NCI-H1694 (cell line): ENCODE data around the gene PLOD2.
"Not testable (repeated sequence)": the region's sequence is repeated elsewhere in the genome, so short reads cannot be mapped to it uniquely, and the experiment has no call there.

Source experiments
- DNase-seq: peaks from one replicate; lab custom pipeline; 2025; lab: John Stamatoyannopoulos, UW

PLOD2 gene

DNA sequence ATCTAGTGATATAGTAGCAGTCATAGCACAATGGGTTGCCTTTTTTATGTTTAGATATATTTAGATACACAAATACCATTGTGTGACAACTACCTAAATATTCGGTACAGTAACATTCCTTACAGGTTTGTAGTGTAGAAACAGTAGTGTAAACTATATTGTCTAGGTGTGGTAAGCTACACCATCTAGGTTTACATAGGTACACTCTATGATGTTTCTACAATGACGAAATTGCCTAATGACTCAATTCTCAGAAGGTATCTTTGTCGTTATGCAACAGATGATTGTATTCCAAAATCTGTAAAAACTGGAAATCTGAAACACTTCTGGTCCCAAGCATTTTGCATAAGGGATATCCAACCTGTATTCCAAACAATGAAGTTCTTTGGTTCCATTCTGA lies 24.3 kb downstream of the PLOD2 start:
- DNase-seq: no peak

DNA sequence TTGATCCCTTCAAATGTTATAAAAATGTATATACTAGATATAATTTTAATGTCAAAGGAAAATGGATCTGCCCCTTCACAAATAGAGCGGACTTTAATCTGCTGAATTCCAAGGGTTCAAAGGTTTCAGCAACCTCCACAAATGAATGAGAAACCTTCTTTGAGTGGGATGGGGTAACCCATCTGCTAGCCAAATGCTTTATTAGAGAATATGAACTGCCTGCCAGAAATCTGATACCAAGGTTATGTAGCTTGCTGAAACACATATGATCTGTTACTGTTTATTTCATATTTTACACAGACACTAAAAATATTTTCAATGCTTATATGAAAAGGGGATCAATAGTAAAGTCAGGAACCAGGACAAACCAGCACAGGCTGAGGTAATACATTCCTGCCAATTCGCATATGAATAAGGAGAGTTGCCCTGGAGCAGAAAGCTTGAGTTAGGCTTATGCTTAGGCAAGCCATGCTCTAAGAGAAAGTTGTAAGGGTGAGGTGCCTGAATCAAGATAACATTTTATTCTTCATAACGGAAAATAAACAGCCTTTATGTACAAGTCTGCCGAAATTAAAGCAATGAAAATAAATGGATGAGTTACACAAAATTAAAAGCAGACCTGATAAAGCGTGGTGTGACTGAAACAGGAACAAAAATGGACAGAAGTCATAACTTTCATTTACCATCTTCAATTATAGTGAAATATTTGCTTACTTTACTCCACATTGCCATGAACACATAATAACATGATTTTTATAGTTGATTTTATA lies 26.5 kb downstream of the PLOD2 start:
- no peak for DNase-seq

DNA sequence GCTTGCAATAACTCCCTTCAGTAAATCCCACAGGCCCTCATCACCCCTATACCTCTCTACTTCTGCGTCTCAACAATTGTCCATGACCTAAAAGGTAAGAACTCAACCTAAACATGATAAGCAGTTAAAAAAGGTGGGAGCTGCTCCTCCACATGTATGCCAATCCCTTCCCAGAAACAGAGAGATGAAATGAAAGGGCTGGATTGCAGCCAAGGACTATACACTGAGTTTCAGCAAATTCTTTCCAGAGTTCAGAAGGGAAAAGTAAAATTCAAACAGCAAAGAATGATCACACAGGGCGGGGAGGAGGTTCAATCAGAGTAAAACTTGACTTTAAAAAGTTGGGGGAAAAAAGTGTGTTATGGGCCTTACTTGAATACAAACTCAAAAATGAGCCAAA lies 27.5 kb downstream of the PLOD2 start:
- DNase-seq: no peak

DNA sequence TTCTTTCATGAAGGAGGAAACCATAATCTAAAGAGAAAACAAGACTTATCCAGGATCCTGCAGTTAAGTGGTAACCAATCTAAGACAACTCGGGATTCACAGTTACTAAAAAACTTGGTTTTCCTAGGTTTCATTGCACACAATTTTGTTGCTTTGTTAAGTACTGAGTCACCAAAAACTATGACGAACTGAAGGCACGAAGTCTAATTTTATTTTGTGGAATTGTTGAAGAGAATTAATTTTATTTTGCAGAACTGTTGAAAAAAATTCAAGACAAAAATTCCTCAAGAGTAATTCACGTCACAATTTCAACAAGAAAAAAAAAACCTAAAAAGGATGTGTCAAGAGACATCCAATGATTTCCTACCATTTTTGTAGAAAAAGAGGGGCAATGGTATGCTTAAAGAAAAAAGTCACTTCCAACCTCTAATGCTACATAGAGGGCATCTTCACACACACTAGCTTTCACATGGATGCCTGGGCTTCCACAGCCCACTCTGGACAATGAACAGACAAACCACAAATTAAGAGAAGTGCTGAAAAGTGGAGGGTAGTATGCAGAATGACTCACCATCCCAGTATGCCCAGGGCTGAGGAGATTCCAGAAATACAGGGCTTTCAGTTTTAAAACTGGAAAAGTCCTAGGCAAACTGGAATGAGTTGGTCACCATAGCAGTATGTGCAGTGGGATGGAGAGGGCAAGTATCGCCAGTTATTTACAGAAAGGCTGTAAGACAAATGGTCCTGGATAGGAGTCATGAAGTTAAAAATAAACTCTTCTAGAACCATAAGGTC lies 29.2 kb downstream of the PLOD2 start:
- no peak for DNase-seq

DNA sequence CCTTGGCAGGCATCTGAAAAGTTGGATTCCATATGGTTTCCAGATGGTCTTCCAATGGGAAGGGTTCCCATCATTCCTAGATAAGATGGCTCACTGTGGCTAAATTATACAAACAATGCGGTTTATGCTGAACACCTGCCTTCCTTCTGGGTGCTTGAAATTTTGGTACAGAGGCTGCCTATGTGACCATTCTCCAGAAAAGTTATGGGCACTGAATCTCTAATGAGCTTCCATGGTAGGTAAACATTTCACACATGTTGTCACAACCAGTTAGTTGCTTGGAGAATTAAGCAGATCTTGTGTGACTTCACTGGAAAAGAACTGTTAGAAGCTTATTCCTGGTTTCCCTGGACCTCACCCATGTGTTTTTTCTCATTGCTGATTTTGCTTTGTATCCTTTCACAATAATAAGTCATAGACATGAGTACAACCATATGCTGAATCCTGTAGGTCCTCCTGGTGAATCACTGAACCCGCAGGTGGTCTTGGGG lies 30.1 kb downstream of the PLOD2 start:
- DNase-seq: no peak

DNA sequence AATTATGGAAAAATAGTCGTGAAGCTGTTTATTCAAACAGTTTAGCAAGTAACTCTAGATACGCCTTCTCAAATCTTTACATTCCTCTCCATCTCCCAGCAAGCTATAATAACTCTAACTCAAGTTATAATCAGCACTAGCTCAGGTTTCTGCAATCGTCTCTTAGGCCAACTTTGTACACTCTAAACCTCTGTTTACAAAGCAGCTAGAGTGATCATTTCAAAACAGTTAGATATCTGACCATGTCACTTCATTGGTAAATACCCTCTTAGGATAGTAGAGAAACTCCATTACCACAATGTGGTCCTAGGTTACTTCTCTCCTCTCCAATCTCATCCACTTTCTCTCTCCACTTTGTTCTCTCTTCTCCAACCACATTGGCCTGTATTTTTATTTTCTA lies 31.2 kb downstream of the PLOD2 start:
- DNase-seq: no peak

DNA sequence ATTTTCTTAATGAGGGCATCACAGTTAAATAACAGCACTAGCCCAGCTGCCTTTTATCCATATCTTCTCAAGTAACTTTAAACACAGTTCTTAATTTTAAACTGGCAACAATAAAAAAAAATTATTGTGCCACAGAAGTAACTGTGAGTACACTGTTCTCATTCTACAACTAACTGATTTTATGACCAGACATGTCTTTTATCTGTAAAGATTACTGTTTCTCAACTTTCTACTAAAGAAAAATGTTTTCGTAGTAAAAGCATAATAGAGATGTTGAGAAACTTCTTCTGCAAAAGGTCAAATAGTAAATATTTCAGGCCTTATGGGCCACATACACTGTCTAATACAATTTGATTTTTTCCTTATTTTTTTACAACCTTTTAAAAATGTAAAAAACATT lies 32.0 kb downstream of the PLOD2 start:
- no peak for DNase-seq

DNA sequence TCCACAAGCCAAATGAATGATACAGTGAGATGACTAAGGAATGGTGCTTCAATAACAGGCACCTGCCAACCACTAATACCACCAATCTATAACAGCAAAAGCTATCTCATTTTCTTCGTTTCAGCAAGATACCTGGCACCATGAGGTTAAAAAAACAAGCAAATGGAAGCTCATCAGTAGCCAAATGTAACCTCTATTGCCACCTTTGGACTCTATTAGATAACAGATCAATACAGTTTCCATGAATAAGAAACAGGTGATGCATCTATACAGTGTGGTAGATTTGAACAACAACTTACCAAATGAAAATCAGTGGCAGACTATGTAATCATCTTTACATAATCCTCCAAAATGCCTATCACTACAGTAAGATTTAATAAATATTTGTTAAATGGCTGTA lies 32.8 kb downstream of the PLOD2 start:
- DNase-seq: no peak

DNA sequence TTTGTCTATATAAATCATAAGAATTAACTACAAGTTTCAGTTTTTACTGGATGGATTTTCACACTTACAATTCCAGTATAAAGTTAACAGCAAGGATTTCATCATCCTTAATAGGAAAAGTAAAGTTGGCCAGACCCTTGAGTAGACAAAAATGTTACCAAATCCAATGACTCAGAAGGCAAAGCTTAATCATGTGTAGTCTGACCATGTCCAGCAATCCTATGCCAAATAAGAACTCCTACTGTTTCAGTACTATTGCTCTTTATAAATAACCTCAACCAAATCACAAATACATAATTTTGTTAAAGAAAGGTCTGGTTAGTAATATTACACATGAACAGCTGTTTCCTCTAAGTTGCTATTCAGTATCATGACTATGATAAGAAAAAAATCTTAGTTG lies 35.0 kb downstream of the PLOD2 start:
- no peak for DNase-seq

DNA sequence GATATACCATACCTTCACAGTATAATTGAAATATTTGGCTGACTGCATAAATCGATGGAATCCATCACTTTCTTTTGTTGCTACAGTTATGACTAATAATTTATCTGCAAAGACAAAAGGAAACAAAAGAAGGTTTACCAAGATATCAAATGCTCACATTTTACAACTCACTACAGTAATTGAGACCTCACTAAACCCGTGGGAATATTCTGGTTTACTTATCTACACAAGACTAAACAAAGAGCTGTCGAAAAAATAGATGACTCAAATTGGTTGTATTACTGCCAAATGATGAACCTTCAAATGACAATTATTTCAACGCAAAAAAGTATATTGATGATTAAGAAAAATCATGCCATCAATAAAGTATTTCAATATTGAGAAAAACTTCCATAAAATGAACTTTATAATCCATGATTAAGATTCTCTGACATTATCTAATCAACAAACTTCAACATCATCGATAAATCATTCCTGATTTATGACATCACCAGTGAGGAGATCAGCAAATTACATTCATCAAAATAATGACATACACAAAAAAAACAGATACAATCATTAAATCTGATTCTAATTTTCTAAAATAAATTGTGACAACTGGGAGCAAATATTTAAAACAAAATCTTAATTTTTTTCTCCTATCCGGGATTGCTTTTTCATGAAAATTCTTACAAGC lies 36.7 kb downstream of the PLOD2 start:
- no peak for DNase-seq

DNA sequence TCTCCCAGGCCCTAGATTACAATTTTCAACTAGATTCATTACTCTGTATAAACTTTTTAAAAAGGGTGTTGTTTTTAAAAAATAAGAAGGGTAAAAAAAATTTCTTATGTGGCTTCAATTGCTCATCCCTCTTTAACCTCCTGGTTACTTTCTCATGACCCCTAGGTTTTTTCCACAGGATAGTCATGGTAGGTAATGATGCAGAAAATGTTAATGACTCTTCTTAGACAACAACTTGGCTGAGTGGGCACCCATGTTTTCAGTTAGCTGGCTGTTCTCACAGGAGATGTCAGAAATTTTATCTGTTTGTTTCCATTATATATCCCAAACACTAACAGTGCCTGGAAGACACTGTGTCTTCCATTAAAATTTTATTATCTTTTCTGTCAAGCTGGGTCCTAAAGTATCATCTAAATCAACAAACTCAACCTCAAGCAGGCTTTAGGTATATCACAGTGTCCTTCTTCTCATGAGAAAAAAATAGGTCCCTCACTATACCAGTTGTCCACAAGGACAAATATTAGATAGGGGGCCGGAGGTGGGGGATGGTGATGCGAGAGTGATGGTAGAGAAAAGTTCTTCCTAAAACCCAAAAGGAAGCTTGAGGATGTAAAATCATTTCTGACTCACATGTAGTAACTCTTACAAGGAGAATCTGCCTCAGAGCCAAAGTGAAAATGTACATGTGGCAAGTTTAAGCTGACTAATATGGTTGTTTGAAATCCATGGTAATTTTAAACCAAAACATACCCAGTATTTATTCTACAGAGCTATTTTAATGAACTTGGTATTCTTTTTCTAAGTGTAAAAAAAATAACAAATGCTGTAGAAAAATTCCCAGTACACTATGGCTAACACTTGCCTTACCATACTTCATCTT lies 43.3 kb downstream of the PLOD2 start:
- no peak for DNase-seq

DNA sequence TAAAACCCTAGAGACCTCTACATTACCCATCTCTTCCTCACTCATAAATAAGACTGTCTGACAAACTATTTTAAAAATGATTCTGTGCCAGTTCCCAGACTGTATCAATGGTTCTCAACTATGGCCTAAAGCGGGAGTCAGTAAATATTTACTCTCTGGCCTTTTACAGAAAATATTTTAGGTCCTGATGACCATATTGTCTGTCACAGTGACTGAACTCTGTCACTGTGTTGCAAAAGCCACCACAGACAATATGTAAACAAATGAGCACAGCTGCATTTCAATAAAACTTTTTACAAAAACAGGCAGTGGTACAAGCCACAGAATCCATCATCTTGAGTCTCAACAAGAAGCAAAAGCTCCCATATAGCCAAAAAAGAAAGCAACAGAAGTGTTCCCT lies 45.4 kb downstream of the PLOD2 start:
- no peak for DNase-seq

DNA sequence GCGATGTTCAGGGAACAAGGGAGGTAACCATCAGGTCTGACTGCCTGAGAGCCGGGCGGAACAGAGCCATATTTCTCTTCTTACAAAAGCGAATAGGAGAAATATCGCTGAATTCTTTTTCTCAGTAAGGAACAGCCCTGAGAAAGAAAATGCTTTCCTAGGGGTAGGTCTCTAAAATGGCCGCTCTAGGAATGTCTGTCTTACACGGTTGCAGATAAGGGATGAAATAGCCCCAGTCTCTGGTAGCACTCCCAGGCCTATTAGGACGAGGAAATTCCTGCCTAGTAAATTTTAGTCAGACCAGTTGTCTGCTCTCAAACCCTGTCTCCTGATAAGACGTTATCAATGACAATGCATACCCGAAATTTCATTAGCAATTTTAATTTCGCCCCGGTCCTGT lies 47.2 kb downstream of the PLOD2 start:
- not testable (repeated sequence) for DNase-seq

DNA sequence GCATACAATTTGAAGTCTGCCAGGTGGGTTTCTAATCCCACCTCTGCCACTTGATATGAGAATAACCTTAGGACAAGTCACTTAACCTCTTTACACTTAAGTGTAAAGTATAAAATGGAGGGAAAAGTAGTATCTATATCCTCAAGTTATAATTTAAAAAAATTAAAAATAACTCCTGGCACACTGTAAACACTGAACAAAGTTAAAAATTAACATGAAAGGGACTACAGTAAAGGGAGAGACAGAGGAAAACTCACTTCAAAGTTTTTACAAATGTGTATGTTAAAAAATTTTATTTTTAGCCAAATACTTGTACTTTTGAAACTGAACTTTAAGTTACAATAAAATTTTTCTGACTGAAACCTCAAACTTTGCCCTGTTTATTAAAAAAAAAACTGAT lies 49.6 kb downstream of the PLOD2 start:
- DNase-seq: no peak

DNA sequence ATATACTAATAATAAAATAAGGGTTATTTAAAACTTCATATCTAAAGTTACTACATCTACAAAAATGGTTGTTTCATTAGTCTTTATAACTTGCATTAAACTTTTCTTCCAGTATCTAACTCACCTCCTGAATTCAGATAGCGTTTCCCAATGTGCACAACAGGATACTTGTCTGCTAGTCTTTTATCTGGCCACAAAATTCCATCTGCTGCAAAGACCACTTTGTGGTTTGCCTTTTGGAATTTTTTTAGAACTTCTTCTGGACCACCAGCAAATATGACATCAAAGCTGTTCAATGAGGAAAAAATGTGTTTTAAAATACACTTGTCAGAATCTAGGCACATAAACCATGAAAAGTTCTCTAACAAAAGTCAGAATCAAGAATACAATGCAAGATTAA lies 50.8 kb downstream of the PLOD2 start:
- no peak for DNase-seq

DNA sequence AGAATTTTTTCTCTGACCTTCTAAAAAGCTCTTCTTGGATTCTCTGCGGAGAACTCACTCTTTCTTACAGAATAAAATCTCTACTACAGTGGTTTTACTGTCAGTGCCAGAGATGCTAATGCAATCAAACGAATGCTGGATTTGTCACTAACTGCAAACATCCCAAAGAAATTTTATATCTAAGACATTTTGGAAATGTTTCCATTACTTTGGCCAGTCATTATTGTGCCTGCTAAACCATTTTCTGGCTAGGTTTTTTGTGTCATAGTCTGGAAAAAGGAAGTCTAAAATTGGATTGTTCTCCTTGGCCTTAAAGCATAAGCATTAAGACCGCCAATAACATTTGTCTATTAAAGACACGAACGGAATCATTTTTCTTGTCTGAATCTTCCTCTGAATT lies 54.0 kb downstream of the PLOD2 start:
- DNase-seq: no peak

DNA sequence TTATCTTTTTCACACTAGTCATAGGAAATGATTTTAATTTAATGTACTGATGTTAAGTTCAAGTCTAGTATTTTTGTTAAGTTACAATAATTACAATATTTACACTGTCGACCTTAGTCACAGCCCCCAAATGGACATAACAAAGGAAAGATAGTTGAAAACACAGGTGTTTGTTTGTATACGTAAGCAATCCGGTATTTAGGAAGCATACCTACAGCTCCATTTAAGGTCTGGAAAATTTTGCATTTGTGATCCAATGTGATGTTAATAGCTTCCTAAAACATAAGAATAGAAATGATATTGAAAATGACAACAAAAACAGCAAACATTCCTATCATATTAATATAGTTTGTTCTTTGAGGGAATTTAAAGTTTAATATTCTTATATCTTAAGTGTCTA lies 56.9 kb downstream of the PLOD2 start:
- DNase-seq: no peak

DNA sequence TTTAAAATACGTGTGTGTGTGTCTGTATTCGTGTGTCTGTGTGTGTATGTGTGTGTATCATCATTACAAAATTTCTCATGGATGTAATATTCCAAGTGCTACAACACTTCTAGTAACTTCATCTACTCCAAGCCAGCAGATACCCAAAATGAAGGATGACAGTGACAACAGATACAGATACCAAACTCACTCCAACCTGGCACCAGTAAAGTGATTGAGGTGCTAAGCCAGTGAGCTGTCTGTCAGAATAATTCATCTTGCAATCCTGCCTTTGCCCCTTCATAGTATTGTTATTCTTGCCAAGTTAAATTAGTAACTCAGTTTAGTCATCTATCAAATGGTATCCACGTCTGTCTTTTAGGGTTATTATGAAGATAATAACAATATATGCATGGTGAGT lies 58.1 kb downstream of the PLOD2 start:
- no peak for DNase-seq

DNA sequence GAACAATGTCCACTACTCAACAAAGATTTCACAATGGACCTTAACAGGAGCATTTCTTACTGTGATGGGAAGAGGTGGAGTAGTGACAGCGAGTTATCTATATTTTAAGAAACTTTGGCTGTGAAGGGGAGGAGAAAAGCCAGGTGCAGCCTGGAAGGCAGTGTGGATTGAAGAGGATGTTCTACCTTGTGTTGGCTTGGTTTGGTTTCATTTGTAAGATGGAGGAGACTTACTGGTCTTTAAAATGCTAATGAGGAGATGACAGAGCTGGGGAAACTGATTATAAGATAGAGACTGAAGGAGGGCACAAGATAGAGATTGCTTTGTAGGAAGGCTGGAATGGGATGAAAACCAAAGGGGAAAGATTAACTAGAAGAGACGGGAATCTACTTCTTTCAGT lies 59.4 kb downstream of the PLOD2 start:
- no peak for DNase-seq

DNA sequence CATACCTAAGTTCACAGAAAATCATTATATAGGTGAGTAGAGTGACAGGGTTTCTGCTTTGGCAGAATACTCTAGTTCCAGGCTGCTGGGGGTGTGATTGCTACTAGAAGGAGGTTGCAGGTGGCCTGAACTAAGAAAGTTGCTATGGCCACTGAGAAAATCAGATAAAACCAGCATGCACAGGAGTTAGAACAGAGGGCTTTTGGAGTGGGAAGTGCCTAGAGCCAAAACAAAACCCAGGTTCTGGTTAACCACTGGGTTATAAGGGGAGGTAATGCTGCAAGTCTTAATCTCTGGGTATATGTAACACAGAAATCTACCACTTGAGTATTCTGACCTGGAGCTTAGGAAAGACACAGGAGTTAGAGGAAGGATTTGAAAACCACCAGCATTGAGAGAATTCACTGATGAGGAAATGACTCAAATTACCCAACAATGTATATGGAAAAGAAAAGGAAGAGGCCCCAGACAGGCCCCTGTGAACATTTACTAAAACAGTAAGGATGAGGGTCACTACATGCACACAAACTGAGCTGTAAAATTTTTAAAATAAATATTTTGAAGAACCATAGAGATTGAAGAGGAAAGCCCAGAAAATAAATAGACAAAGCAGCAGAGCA lies 60.0 kb downstream of the PLOD2 start:
- DNase-seq: no peak

DNA sequence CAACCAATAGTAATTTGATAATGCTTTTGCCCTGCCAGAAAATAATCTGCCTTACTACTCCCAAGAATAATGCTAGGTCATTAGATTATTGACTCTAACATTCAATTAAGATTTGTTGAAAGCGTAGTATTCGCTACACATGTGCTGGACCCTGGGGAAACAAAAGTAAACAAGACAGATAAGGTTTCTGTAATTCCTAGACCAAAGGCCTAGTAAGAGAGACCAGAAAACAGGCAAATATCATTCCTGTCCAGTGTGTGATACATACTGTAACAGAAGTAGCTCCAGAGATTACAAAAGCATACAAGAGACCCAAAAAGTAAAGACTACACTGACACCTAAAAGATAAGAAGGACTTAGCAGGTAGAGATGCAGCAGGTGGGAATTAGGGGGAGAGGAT lies 60.8 kb downstream of the PLOD2 start:
- no peak for DNase-seq

DNA sequence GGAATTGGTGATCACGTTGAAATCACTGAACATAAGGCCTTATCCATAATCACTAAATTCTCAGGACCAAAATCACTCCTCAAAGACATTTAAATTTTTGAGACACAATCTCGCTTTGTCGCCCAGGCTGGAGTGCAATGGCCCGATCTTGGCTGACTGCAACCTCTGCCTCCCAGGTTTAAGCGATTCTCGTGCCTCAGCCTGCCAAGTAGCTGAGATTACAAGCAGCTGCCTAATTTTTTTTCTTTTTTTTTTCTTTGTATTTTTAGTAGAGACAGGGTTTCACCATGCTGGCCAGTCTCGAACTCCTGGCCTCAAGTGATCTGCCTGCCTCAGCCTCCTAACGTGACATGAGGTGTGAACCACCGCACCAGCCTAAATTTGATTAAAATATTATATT lies 61.7 kb downstream of the PLOD2 start:
- no peak for DNase-seq
